ENCODE measurements around the gene GNG13.
"Not testable (repeated sequence)": the region's sequence is repeated elsewhere in the genome, so short reads cannot be mapped to it uniquely, and the experiment has no call there.

Gene GNG13

DNA sequence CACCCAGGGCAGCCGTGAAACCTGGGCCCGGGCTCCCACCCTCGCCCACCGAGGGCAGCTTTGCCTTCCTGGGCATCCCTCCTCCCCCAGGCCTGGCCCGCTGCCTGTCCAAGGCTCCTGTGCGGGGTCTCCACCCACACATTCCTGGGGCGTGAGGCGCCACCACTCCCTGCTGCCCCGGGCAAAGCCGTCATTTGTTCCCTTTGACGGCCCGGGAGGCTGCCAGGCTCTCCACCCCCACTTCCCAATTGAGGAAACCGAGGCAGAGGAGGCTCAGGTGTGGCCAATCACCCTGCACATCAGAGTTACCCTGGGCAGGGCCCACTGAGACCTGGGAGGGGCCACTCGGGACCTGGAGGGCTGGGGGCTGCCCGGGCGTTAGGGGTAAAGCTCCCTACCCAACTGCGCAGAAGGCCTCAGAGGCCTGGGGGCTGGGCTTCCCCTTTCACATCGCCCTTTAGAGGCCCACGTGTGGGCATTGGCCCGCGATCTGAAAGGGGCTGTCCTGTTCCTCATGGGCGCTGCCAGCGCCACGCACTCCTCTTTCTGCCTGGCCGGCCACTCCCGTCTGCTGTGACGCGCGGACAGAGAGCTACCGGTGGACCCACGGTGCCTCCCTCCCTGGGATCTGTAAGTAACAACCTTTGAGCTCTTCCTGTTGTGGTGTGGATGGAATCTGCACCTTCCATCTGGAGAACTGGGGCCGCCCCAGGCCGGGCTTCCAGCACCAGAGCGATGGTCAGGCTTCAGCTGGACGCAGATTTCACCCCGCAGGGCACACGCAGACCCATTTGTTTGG, 39.8 kb downstream of the GNG13 start, which contains the start of gene MSLN:
Gene MSLN, plus strand, starts transcription at position 190 of the 799 bp plus-strand sequence. CDS start 1,947 bp downstream, outside the sequence.
- DNase-seq (ENCODE audit: low read depth), result no peak

DNA sequence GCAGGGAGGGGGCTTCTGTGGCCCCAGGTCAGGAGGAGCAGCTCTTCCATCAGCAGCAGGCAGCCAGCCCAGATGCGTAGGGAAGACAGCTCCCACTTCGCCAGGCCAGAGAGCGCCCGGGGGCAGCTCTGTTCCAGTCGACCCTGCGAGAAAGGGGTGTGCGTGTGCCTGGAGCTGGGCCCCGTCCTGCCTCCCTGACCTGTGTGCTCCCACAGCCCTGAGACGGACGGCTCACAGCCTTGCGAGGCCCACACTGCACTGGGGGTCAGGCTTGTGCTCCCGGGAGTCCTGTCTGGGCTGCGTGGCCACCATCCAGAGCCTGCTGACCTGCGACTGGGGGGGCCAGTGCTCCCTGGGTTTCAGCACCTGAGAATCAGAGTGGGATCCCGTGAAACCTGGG, 40.5 kb downstream of the GNG13 start:
- DNase-seq (ENCODE audit: low read depth), result no peak

DNA sequence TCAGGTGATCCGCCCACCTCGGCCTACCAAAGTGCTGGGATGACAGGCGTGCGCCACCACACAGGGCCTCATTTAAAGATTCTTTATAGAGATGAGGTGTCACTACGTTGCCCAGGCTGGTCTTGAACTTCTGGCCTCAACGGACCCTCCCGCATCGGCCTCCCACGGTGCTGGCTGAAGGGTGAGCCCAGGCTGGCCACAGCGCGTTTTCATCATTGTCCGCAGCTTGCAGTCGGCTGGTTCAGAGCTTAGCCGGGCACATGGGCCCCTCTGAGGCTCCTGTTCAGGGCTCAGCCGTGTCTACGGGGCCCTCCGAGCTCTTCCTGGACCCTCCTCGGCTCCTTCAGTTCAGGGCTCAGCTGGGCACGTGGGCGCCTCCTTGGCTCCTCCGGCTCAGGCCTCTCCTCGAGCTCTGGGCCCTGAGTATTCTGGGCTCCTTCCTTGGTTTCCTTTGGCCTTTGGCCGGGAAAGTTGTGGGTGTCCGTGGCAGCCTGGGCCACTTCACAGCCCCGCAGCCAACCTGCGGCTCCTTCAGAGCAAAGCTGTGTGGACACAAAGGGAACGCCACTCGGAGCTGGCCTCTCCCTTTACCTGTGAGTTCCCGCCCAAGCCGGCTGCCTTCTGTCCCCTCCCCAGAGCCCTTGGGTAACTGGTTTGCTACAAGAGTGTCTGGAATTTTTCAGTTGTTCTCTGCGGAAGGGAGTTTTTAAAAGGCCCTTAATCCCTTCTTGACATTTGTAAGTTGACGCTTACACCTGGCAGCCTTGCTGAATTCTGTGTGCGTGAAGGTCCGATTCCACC, 41.2 kb downstream of the GNG13 start:
- DNase-seq (ENCODE audit: low read depth), result no peak

DNA sequence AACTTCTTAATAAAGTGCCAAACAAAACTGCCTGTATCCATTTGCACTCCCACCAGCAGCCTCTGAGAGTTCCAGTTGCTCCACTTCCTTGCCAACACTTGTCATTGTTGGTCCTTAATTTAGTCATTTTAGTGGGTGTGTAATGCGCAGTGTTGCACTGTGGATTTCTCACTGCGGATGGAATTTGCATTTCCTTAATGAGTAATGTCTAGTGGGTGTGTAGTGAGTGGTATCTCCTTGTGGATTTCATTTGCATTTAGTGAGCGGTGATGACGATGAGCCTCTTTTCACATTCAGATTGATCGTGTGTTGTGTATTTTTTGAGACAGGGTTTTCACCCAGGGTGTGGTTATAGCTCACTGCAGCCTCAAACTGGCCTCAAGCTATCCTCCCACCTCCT, 44.1 kb downstream of the GNG13 start:
- no peak for DNase-seq (ENCODE audit: low read depth)

DNA sequence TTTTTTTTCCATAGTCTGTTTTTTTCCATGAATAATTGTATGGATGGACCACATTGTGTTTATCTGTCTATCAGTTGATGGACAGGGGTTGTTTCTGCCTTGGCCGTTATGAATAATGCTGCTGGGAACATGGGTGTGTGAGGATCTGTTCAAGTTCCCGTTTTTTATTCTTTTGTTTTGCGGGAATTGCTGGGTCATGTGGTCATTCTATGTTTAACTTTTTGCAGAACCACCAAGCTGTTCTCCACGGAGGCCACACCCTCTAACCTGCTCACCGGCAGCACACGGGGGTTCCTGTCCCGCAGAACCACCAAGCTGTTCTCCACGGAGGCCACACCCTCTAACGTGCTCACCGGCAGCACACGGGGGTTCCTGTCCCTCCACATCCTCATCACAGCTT, 45.9 kb downstream of the GNG13 start:
- no peak for DNase-seq (ENCODE audit: low read depth)

DNA sequence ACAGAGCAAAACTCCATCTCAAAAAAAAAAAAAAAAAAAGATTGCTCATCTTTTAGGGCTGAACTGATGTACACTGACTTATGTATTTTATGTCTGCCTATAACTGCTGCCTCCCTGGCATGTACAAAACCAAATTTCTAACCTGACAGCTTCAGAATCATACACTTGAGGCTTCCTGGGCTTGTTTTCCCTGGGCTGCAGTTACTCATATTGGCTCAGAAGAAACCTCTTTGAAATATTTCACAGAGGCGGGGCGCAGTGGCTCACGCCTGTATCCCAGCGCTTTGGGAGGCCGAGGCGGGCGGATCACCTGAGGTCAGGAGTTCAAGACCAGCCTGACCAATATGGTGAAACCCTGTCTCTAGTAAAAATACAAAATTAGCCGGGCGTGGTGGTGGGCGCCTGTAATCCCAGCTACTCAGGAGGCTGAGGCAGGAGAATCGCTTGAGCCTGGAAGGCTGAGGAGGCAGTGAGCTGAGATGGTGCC, 46.4 kb downstream of the GNG13 start:
- DNase-seq (ENCODE audit: low read depth), result not testable (repeated sequence)

DNA sequence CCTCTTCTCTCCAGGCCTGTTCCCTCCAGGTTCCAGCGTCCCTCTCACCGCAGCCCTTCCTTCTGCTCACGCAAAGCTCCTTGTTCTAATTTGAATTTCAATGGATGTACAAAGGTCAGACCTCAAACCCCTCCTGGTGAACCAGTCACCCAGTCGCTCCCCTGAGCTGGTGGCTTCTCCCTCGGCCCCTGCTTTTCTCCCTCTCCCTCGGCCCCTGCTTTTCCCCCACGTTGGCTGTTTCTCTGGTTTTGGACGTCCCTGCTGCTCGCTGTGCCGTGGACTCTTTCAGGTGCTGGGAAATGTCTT, 48.6 kb downstream of the GNG13 start:
- no peak for DNase-seq (ENCODE audit: low read depth)

DNA sequence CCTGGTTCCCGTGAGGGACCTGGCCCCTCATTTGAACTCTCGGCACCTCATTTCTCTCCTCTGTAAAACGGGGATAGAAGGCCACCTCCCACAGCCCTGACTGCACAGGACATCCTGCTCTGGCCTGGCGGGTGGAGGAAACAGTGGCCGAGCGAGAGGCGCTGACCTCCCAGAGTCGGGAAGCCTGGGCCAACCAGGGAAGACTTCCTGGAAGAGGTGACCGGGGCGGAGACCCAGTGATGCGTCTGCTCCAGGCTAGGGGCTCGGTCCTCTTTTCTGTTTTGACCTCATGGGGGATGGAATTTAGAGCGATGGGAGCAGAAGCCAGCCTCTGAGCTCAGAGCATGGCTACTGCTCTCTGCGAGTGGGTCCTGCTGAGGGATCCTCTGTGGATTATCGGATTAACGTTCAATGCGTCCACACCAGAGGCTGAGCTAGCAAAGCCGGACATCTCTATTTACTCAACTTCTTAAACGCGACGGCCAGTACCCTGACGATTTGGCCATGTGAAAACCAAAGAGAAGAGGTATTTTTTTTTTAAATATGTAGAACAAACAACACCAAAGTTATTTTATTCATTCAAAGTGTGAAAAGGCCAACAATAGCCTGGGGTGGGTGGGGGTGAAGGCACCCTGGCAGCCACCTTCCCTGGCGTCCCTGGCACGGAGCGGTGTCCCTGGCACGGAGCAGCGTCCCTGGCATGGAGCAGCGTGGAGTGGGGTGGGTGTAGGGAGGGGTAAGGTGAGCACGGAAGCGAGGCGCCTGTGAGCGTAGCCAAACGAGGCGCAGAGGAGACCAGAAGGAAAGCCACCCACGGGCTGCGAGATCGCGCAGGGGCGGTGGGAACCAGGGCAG, 49.2 kb downstream of the GNG13 start:
- DNase-seq (ENCODE audit: low read depth), result no peak

DNA sequence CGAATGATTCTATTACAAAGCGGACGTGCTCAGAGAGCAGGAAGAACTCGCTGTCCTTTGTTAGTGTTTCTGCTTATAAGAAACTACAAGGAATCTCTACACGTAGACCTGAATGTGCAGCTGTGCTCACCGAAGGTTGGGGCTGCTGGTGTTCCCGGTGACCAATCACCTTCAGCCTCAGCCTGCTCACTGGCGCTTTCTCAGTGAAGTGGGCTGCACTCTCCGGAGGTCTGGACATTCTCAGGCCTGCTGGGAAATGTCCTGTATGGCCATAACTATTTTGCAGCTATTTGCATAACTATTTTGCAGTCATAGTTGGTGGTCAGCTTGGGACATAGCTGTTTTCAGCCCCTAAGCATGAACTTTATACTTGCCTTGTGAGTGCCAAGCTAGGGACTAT, 50.0 kb downstream of the GNG13 start:
- DNase-seq (ENCODE audit: low read depth), result no peak

DNA sequence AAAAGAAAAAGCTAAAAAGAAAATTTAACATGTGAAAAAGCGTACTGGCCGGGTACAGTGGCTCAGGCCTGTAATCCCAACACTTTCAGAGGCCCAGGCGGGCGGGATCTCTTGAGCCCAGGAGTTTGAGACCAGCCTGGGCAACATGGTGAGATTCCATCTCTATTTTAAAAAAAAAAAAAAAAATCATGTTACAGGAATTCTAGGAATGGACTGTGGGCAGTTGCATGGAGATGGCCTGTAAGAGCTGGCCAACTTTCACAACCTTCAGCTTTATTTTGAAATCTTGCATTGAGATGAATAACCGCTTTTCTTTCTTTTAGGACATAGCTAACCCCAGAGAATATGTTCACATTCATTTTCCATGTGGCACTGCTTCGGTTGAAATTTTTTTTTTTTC, 51.5 kb downstream of the GNG13 start:
- no peak for DNase-seq (ENCODE audit: low read depth)

Data from activated T-cell treated with anti-CD3 and anti-CD28 coated beads for 24 hours (primary cell).